HCT116 (cell line): ENCODE data around the gene CDH4. TPM values are rescaled to one million over a fixed set of nuclear protein-coding genes. Genes with fewer than 3 reads are reported as not detected.

Experiments
- ATAC-seq: fragments of 200-7000 bp; cut with Tn5 transposase; 2 replicates; pipeline ENCODE4 v1.9.1; 2020; ENCODE audit warnings: mild to moderate bottlenecking, moderate library complexity
- BruUV-seq: library from RNA; stranded (reverse); fragments of 400-500 nt; replicated peaks from 2 replicates; lab custom pipeline; 2021; lab: Mats Ljungman, UMichigan
- CTCF ChIA-PET: fragments of 300-600 bp; sonication (Branson Sonifier 250); formaldehyde crosslinking; loops from one replicate; lab custom pipeline; 2021; ENCODE audit warnings: antibody characterized with exemption; lab: Charles Lee
- POLR2A ChIA-PET: fragments of 300-600, 350-600 bp; sonication (Branson Sonifier 250); formaldehyde crosslinking; loops from one replicate; lab custom pipeline; 2021; ENCODE audit warnings: antibody characterized with exemption; lab: Charles Lee
- RAD21 ChIA-PET, 2 experiments: fragments of 300-600 bp; sonication (Branson Sonifier 250); formaldehyde crosslinking; loops; one replicate each; lab custom pipeline; 2023; ENCODE audit warnings: low total read pairs in 2 of 2; ENCODE audit not compliant: uncharacterized antibody in 2 of 2, unreplicated experiment in 2 of 2, low non-redundant PET in 1 of 2; lab: Charles Lee
- DNase-seq: peaks from one replicate; pipeline ENCODE4 v3.0.0-alpha.2; 2010; ENCODE audit warnings: low read depth, low spot score
- H2AFZ ChIP-seq: fragments of 200-600 bp; shearing (Covaris generic), sonication (generic); 2 replicates; pipeline ENCODE4 v1.6.1; 2017; ENCODE audit warnings: low read depth, mixed run types, mixed read lengths, antibody characterized with exemption, low read length; ENCODE audit not compliant: poor library complexity, severe bottlenecking
- H3K27ac ChIP-seq: 2 replicates; pipeline ENCODE4 v1.5.1; 2012; ENCODE audit warnings: low read depth, low read length
- H3K27me3 ChIP-seq: fragments of 200-600 bp; sonication (generic); 2 replicates; pipeline ENCODE4 v1.6.1; 2016; ENCODE audit warnings: mixed run types, low read length, mixed read lengths; ENCODE audit not compliant: insufficient read depth
- H3K36me3 ChIP-seq, 2 experiments: fragments of 200-500 bp in 1 of 2; fragments of 200-600 bp in 1 of 2; sonication (Bioruptor generic) in 1 of 2; sonication (generic) in 1 of 2; 2 replicates each; pipeline versions ENCODE4 v1.5.1 to v1.6.1; 2014 to 2016; ENCODE audit warnings: low read length in 2 of 2, inconsistent platforms in 1 of 2, mixed read lengths in 1 of 2, mixed run types in 1 of 2; ENCODE audit not compliant: insufficient read depth in 2 of 2, control insufficient read depth in 1 of 2
- H3K4me1 ChIP-seq, 2 experiments: fragments of 200-600 bp in 1 of 2; sonication (generic) in 1 of 2; 2 replicates each; pipeline versions ENCODE4 v1.5.1 to v1.6.1; 2012 to 2017; ENCODE audit warnings: low read length in 2 of 2, inconsistent platforms in 1 of 2, mild to moderate bottlenecking in 1 of 2, mixed read lengths in 1 of 2, mixed run types in 1 of 2, moderate library complexity in 1 of 2; ENCODE audit not compliant: insufficient read depth in 2 of 2, control insufficient read depth in 1 of 2
- H3K4me2 ChIP-seq: fragments of 200-600 bp; sonication (generic); 2 replicates; pipeline ENCODE4 v1.6.1; 2017; ENCODE audit warnings: mixed run types, low read length, mixed read lengths
- H3K4me3 ChIP-seq, 2 experiments: fragments of 200-600 bp in 1 of 2; sonication (generic) in 1 of 2; replicated peaks in 1 of 2; 2 replicates each; pipeline ENCODE4 v1.5.1; 2011 to 2016; ENCODE audit warnings: low read length in 2 of 2, control low read depth in 1 of 2, low read depth in 1 of 2, mild to moderate bottlenecking in 1 of 2, mixed read lengths in 1 of 2, mixed run types in 1 of 2
- H3K79me2 ChIP-seq: fragments of 200-600 bp; sonication (generic); 2 replicates; pipeline ENCODE4 v1.6.1; 2017; ENCODE audit warnings: mild to moderate bottlenecking, mixed run types, low read length, moderate library complexity, mixed read lengths; ENCODE audit not compliant: insufficient read depth
- H3K9ac ChIP-seq: fragments of 200-600 bp; sonication (generic); 2 replicates; pipeline ENCODE4 v1.6.1; 2016; ENCODE audit warnings: low read length, mixed read lengths
- H3K9me2 ChIP-seq: fragments of 200-600 bp; sonication (generic), shearing (Covaris generic); 2 replicates; pipeline ENCODE4 v1.6.1; 2017; ENCODE audit warnings: mixed run types, mild to moderate bottlenecking, moderate library complexity; ENCODE audit not compliant: insufficient read depth
- H3K9me3 ChIP-seq, 2 experiments: fragments of 200-500 bp in 1 of 2; fragments of 200-600 bp in 1 of 2; sonication (Bioruptor generic) in 1 of 2; sonication (generic) in 1 of 2; 2 replicates each; pipeline ENCODE4 v1.6.1; 2014 to 2017; ENCODE audit warnings: low read length in 2 of 2, mixed read lengths in 2 of 2, inconsistent platforms in 1 of 2, low read depth in 1 of 2, mild to moderate bottlenecking in 1 of 2, mixed run types in 1 of 2, moderate library complexity in 1 of 2; ENCODE audit not compliant: control insufficient read depth in 1 of 2, insufficient read depth in 1 of 2
- H4K20me1 ChIP-seq: fragments of 200-600 bp; sonication (generic), shearing (Covaris generic); 2 replicates; pipeline ENCODE4 v1.6.1; 2017; ENCODE audit warnings: mixed run types, mild to moderate bottlenecking, moderate library complexity; ENCODE audit not compliant: insufficient read depth
- ATF3 ChIP-seq: IDR thresholded peaks from 2 replicates; pipeline ENCODE4 v1.6.1; 2012
- CTCF ChIP-seq, 3 experiments: fragments of 200-600 bp in 1 of 3; sonication (generic) in 1 of 3; IDR thresholded peaks in 2 of 3; conservative IDR thresholded peaks in 1 of 3; 2 replicates each; pipeline ENCODE4 v1.5.1; 2012 to 2017; ENCODE audit warnings: low read depth in 2 of 3, low read length in 2 of 3, antibody characterized with exemption in 1 of 3, borderline replicate concordance in 1 of 3, control low read depth in 1 of 3, mild to moderate bottlenecking in 1 of 3, mixed read lengths in 1 of 3, mixed run types in 1 of 3, moderate library complexity in 1 of 3; ENCODE audit not compliant: insufficient read depth in 1 of 3
- EGR1 ChIP-seq: IDR thresholded peaks from 2 replicates; pipeline ENCODE4 v1.6.1; 2012; ENCODE audit warnings: low read depth
- EZH2phosphoT487 ChIP-seq: fragments of 200-600 bp; IDR thresholded peaks from 2 replicates; pipeline ENCODE4 v1.6.1; 2018; ENCODE audit warnings: antibody characterized with exemption, borderline replicate concordance
- FOSL1 ChIP-seq: IDR thresholded peaks from 2 replicates; pipeline ENCODE4 v1.6.1; 2012; ENCODE audit warnings: low read depth
- JUND ChIP-seq: IDR thresholded peaks from 2 replicates; pipeline ENCODE4 v1.6.1; 2012
- POLR2A ChIP-seq: IDR thresholded peaks from 2 replicates; pipeline ENCODE4 v1.7.0; 2011; ENCODE audit warnings: borderline replicate concordance; ENCODE audit not compliant: insufficient read depth, insufficient read length; ENCODE audit errors: extremely low read depth
- POLR2AphosphoS5 ChIP-seq: IDR thresholded peaks from 2 replicates; pipeline ENCODE4 v1.6.1; 2011; ENCODE audit warnings: mild to moderate bottlenecking, low read depth, low read length, moderate library complexity
- RAD21 ChIP-seq: IDR thresholded peaks from 2 replicates; pipeline ENCODE4 v1.6.1; 2012; ENCODE audit warnings: low read depth, mild to moderate bottlenecking
- SIN3A ChIP-seq: IDR thresholded peaks from 2 replicates; pipeline ENCODE4 v1.6.1; 2012; ENCODE audit warnings: low read depth
- SP1 ChIP-seq: IDR thresholded peaks from 2 replicates; pipeline ENCODE4 v1.6.1; 2012; ENCODE audit warnings: low read depth
- TCF7L2 ChIP-seq: IDR thresholded peaks from 2 replicates; pipeline ENCODE4 v1.7.0; 2011; ENCODE audit warnings: borderline replicate concordance, inconsistent platforms; ENCODE audit not compliant: insufficient read depth, insufficient read length; ENCODE audit errors: extremely low read depth
- YY1 ChIP-seq: IDR thresholded peaks from 2 replicates; pipeline ENCODE4 v1.6.1; 2011; ENCODE audit warnings: low read length, low read depth, moderate library complexity, mild to moderate bottlenecking; ENCODE audit not compliant: insufficient replicate concordance; ENCODE audit errors: extremely low read depth
- ZBTB33 ChIP-seq: IDR thresholded peaks from 2 replicates; pipeline ENCODE4 v1.6.1; 2011; ENCODE audit warnings: mild to moderate bottlenecking, low read length, moderate library complexity; ENCODE audit not compliant: insufficient replicate concordance; ENCODE audit errors: extremely low read depth
- ZNF274 ChIP-seq: fragments of 200-500 bp; sonication (Bioruptor generic); IDR thresholded peaks from 2 replicates; pipeline ENCODE4 v1.6.1; 2014; ENCODE audit warnings: mild to moderate bottlenecking, low read depth, low read length, inconsistent platforms
- intact Hi-C: fragments of 100-400 bp; cut with micrococcal nuclease; formaldehyde crosslinking; loops from 2 replicates; pipeline ENCODE4 v1.10.0; 2022
- total RNA-seq: library from RNA; stranded (reverse); gene quantifications from one replicate; pipeline ENCODE4 v1.2.1, GENCODE V29; 2021; ENCODE audit not compliant: unreplicated experiment

The CDH4 gene
- total RNA-seq, 1 experiment from 2014 or later, result not detected

GRCh38 chr20:61766921-61767610 lies 515.0 kb downstream of the CDH4 start:
- ChIA-PET POLR2A (no interaction called here), RAD21 (no interaction called here), CTCF (no interaction called here)
- Histone ChIP-seq H3K9me3 (no peaks in the 10 kb centered on the region), H3K4me2 (no peak overlapping the region), H3K4me3 (no peak overlapping the region), H3K4me1 (no peaks in the 10 kb centered on the region), H3K9me2 (no peaks in the 10 kb centered on the region), H3K79me2 (no peaks in the 10 kb centered on the region), H3K27me3 (peaks cover 33% of the 10 kb centered on the region)
- intact Hi-C loops, result no loop called here
- no peak for DNase-seq
- TF ChIP-seq ZNF274, result no peak
- TF ChIP-seq, all 23 proteins: peak for 0
- H2AFZ ChIP-seq, result no peak overlapping the region
- H3K9ac ChIP-seq, result no peak overlapping the region
- no peaks in the 10 kb centered on the region for H3K36me3 ChIP-seq
- H3K27ac ChIP-seq, result no peak overlapping the region
- no peaks in the 10 kb centered on the region for H4K20me1 ChIP-seq
- BruUV-seq, result no TSS peak
- 0 out of 2 replicates have a peak, but pooled peaks have one; percentile 24 for ATAC-seq

GRCh38 chr20:61767761-61768494 lies 515.9 kb downstream of the CDH4 start:
- H3K9me2 ChIP-seq, result no peaks in the 10 kb centered on the region
- no peak for DNase-seq
- H3K27ac ChIP-seq, result no peak overlapping the region
- no peak for ATAC-seq
- no peak overlapping the region for H2AFZ ChIP-seq
- ChIA-PET RAD21 (no interaction called here), POLR2A (no interaction called here), CTCF (no interaction called here)
- peaks cover 24% of the 10 kb centered on the region for H3K27me3 ChIP-seq
- no peak overlapping the region for H3K4me3 ChIP-seq
- intact Hi-C loops, result no loop called here
- no peaks in the 10 kb centered on the region for H3K4me1 ChIP-seq
- H4K20me1 ChIP-seq, result no peaks in the 10 kb centered on the region
- no peak overlapping the region for H3K9ac ChIP-seq
- no peak overlapping the region for H3K4me2 ChIP-seq
- H3K9me3 ChIP-seq, result no peaks in the 10 kb centered on the region
- BruUV-seq, result no TSS peak
- no peaks in the 10 kb centered on the region for H3K36me3 ChIP-seq
- H3K79me2 ChIP-seq, result no peaks in the 10 kb centered on the region
- no peak for TF ChIP-seq POLR2A
- no peak for TF ChIP-seq EGR1
- TF ChIP-seq SIN3A, result no peak
- TF ChIP-seq ZBTB33, result no peak
- TF ChIP-seq ATF3, result no peak
- no peak for TF ChIP-seq POLR2AphosphoS5
- no peak for TF ChIP-seq JUND
- TF ChIP-seq RAD21, result no peak
- TF ChIP-seq SP1, result no peak
- TF ChIP-seq TCF7L2, result no peak
- TF ChIP-seq FOSL1, result no peak
- TF ChIP-seq EZH2phosphoT487, result no peak
- no peak for TF ChIP-seq YY1
- no peak for TF ChIP-seq CTCF (IDR thresholded peaks at IDR 0.05 in 2 of 3, conservative IDR thresholded peaks at IDR 0.05 in 1 of 3; ENCODE audit: borderline replicate concordance in 1 of 3, insufficient read depth in 1 of 3, low read depth in 2 of 3, low read length in 2 of 3)
